PC-3 (cell line): Measurements from ENCODE around the gene DYNC1I1. TPM values are rescaled to one million over a fixed set of nuclear protein-coding genes. Genes with fewer than 3 reads are reported as not detected.

ENCODE experiments used
- ATAC-seq: fragments of 200-7000 bp; cut with Tn5 transposase; 2 replicates; pipeline ENCODE4 v1.9.1; 2020; ENCODE audit warnings: mild to moderate bottlenecking, moderate library complexity
- BruUV-seq: library from RNA; stranded (reverse); fragments of 400-500 nt; replicated peaks from 2 replicates; lab custom pipeline; 2021; lab: Mats Ljungman, UMichigan
- CTCF ChIA-PET: fragments of 300-600 bp; sonication (Branson Sonifier 250); formaldehyde crosslinking; loops from one replicate; lab custom pipeline; 2022; ENCODE audit warnings: antibody characterized with exemption; lab: Charles Lee
- POLR2A ChIA-PET: fragments of 300-600 bp; sonication (Branson Sonifier 250); formaldehyde crosslinking; loops from one replicate; lab custom pipeline; 2022; ENCODE audit warnings: antibody characterized with exemption; ENCODE audit not compliant: unreplicated experiment; lab: Charles Lee
- DNase-seq: peaks from one replicate; pipeline ENCODE4 v3.0.0-alpha.2; 2015
- H2AFZ ChIP-seq: fragments of 300-600 bp; sonication (generic); 2 replicates; pipeline ENCODE4 v1.6.0; 2016; ENCODE audit warnings: antibody characterized with exemption, low read length
- H3F3A ChIP-seq: fragments of 300-600 bp; sonication (generic); one replicate; pipeline ENCODE4 v1.6.0; 2017; ENCODE audit warnings: antibody characterized with exemption, low read length, control low read depth, mild to moderate bottlenecking; ENCODE audit not compliant: unreplicated experiment
- H3K27ac ChIP-seq: fragments of 300-600 bp; sonication (generic); 2 replicates; pipeline ENCODE4 v1.5.1; 2016; ENCODE audit warnings: mild to moderate bottlenecking, low read length
- H3K27me3 ChIP-seq: fragments of 300-600 bp; sonication (generic); 2 replicates; pipeline ENCODE4 v1.6.1; 2016; ENCODE audit warnings: low read length, mixed read lengths
- H3K36me3 ChIP-seq: fragments of 300-600 bp; sonication (generic); 2 replicates; pipeline ENCODE4 v1.6.1; 2016; ENCODE audit warnings: low read depth, mixed run types, low read length, mixed read lengths
- H3K4me1 ChIP-seq: fragments of 300-600 bp; sonication (generic); 2 replicates; pipeline ENCODE4 v1.5.1; 2016; ENCODE audit warnings: low read length; ENCODE audit not compliant: insufficient read depth
- H3K4me2 ChIP-seq: fragments of 300-600 bp; sonication (generic); 2 replicates; pipeline ENCODE4 v1.6.0; 2016; ENCODE audit warnings: low read length
- H3K4me3 ChIP-seq: fragments of 300-600 bp; sonication (generic); 2 replicates; pipeline ENCODE4 v1.5.1; 2016; ENCODE audit warnings: mild to moderate bottlenecking, low read length, mixed read lengths
- H3K79me2 ChIP-seq: fragments of 300-600 bp; sonication (generic); 2 replicates; pipeline ENCODE4 v1.6.1; 2017; ENCODE audit warnings: low read length, mixed read lengths
- H3K9ac ChIP-seq: fragments of 300-600 bp; sonication (generic); 2 replicates; pipeline ENCODE4 v1.6.0; 2016; ENCODE audit warnings: mild to moderate bottlenecking, low read length
- H3K9me2 ChIP-seq: fragments of 300-600 bp; sonication (generic); replicated peaks from 2 replicates; pipeline ENCODE4 v1.6.1; 2016; ENCODE audit warnings: mixed run types, low read length, mixed read lengths
- H3K9me3 ChIP-seq: fragments of 300-600 bp; sonication (generic); 2 replicates; pipeline ENCODE4 v1.6.1; 2016; ENCODE audit warnings: low read length, mixed read lengths
- H4K20me1 ChIP-seq: fragments of 300-600 bp; sonication (generic); 2 replicates; pipeline ENCODE4 v1.6.1; 2016; ENCODE audit warnings: low read length, mixed read lengths
- CTCF ChIP-seq: fragments of 300-600 bp; sonication (generic); conservative IDR thresholded peaks from 2 replicates; pipeline ENCODE4 v1.5.1; 2017; ENCODE audit warnings: antibody characterized with exemption, low read depth, mild to moderate bottlenecking, low read length
- EZH2 ChIP-seq: fragments of 300-600 bp; sonication (generic); IDR thresholded peaks from one replicate; pipeline ENCODE4 v1.6.1; 2017; ENCODE audit warnings: antibody characterized with exemption, mild to moderate bottlenecking, low read length; ENCODE audit not compliant: unreplicated experiment
- EZH2phosphoT487 ChIP-seq: fragments of 300-600 bp; sonication (generic); IDR thresholded peaks from 2 replicates; pipeline ENCODE4 v1.6.1; 2018; ENCODE audit warnings: mild to moderate bottlenecking, antibody characterized with exemption, low read length, borderline replicate concordance
- intact Hi-C: fragments of 100-400 bp; cut with micrococcal nuclease; formaldehyde crosslinking; loops from 2 replicates; pipeline ENCODE4 v1.9.0; 2023
- total RNA-seq: library from RNA; depleted of rRNA; stranded (reverse); fragments of >200 nt; gene quantifications from 2 replicates; pipeline ENCODE4 v1.2.3, GENCODE V29; 2014

DYNC1I1 gene
- total RNA-seq, 1 experiment from 2014 or later = 2.4 TPM

DNA sequence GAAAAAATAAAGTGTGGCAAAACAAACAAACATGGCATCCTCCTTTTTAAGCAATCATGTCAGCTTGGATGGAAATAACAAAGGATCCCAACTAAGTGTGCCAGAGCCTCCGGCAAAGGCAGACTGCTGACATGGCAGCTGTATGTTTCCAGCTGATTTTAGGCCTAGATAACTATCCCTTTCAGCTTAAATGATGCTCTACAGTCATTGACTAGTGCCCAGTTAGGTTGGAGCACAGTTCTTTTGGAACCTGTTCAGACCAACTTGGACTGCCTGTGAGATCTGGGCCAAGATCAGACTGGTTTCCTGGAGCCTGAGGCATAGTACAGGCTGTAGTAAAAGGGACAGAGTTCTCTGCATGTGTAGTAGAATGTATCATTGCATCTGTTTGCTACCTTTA lies 128.7 kb downstream of the DYNC1I1 start:
- TF ChIP-seq CTCF = no peak
- TF ChIP-seq EZH2 = no peak
- TF ChIP-seq EZH2phosphoT487 = no peak
- no peak overlapping the region for H2AFZ ChIP-seq
- no peak overlapping the region for H3K9ac ChIP-seq
- H3K79me2 ChIP-seq = no peaks in the 10 kb centered on the region
- no peaks in the 10 kb centered on the region for H3K9me3 ChIP-seq
- no peaks in the 10 kb centered on the region for H3F3A ChIP-seq
- ATAC-seq = no peak
- no peak for DNase-seq
- H3K4me2 ChIP-seq = no peak overlapping the region
- ChIA-PET CTCF (no interaction called here), POLR2A (no interaction called here)
- intact Hi-C loops = no loop called here
- H3K36me3 ChIP-seq = no peaks in the 10 kb centered on the region
- BruUV-seq = no TSS peak
- H3K4me1 ChIP-seq = no peaks in the 10 kb centered on the region
- H3K9me2 ChIP-seq = no peaks in the 10 kb centered on the region
- no peak overlapping the region for H3K4me3 ChIP-seq
- H4K20me1 ChIP-seq = no peaks in the 10 kb centered on the region
- H3K27me3 ChIP-seq = no peaks in the 10 kb centered on the region
- no peak overlapping the region for H3K27ac ChIP-seq

GRCh38 chr7:95904099-95904498 lies 131.7 kb downstream of the DYNC1I1 start:
- ATAC-seq = no peak
- Histone ChIP-seq H3K36me3 (no peaks in the 10 kb centered on the region), H3F3A (no peaks in the 10 kb centered on the region), H3K27ac (no peak overlapping the region), H3K4me1 (no peaks in the 10 kb centered on the region), H3K27me3 (no peaks in the 10 kb centered on the region), H3K9ac (no peak overlapping the region), H3K79me2 (no peaks in the 10 kb centered on the region), H3K9me2 (no peaks in the 10 kb centered on the region), H3K9me3 (no peaks in the 10 kb centered on the region), H3K4me3 (no peak overlapping the region), H2AFZ (no peak overlapping the region), H4K20me1 (no peaks in the 10 kb centered on the region), H3K4me2 (no peak overlapping the region)
- ChIA-PET CTCF (no interaction called here), POLR2A (no interaction called here)
- intact Hi-C loops = no loop called here
- TF ChIP-seq EZH2 = no peak
- no peak for TF ChIP-seq EZH2phosphoT487
- no peak for TF ChIP-seq CTCF
- BruUV-seq = no TSS peak
- DNase-seq = no peak

DNA sequence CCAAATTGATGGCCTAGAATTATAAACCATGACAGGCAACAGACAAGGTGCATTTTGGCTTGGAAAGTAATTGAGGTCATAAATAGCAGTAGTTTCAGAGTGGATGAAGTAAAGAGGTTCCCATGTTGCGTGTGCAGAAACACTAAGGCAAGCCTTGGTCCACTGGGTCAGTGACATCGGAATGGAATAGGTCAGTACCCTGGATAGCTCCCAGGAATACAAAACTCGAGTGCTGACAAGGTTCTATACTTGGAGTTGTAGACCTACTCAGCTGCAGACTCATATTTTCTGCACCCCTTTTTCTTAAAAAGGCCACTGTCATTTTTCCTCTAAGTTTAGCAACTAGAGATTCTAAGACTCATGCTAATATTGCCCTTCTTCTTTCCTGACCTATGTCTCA lies 132.8 kb downstream of the DYNC1I1 start:
- TF ChIP-seq CTCF (no peak), EZH2 (no peak), EZH2phosphoT487 (no peak)
- H3K4me1 ChIP-seq = no peaks in the 10 kb centered on the region
- no TSS peak for BruUV-seq
- H3K27ac ChIP-seq = no peak overlapping the region
- ATAC-seq = no peak
- H2AFZ ChIP-seq = no peak overlapping the region
- H3K36me3 ChIP-seq = no peaks in the 10 kb centered on the region
- H3K9ac ChIP-seq = no peak overlapping the region
- ChIA-PET CTCF (no interaction called here), POLR2A (no interaction called here)
- H3K79me2 ChIP-seq = no peaks in the 10 kb centered on the region
- H3K4me2 ChIP-seq = no peak overlapping the region
- H3K9me3 ChIP-seq = no peaks in the 10 kb centered on the region
- H3K27me3 ChIP-seq = no peaks in the 10 kb centered on the region
- H3K9me2 ChIP-seq = no peaks in the 10 kb centered on the region
- peak; percentile 23 for DNase-seq
- no peaks in the 10 kb centered on the region for H3F3A ChIP-seq
- H4K20me1 ChIP-seq = no peaks in the 10 kb centered on the region
- H3K4me3 ChIP-seq = no peak overlapping the region
- intact Hi-C loops = no loop called here
